CD1c-positive myeloid dendritic cell (primary cell): ENCODE results near the gene C1QC.
A peak's percentile ranks its signal among the peaks of the same experiment; 100 is the strongest.
"Not testable (repeated sequence)": the region's sequence is repeated elsewhere in the genome, so short reads cannot be mapped to it uniquely, and the experiment has no call there.

Experiments used
- DNase-seq: peaks from one replicate; pipeline ENCODE4 v3.0.0-alpha.2; 2016; ENCODE audit errors: extremely low spot score

The C1QC gene

DNA sequence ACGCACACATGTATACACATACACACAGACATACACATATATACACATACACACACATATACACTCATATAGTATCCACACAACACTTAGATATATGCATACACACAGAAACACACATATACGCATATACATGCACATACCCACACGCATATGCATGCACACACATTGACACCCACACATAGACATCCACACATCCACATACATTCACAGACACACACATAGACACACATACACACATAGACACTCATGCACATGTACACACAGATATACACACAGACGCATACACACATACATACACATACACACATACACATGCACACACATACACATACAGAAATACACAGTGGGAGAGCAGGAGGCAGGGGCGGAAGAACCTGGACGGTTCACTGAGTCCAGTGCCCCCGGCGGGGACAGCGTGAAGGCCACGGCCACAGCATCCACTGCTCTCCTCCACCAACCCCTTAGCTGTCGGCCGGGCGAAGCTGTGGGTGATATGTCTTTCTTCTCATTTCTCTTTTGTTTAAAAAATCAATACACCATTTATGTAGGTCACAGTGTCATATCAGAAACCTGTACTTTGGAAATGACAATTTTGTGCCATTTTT lies 6.8 kb downstream of the C1QC start:
- DNase-seq, result no peak

DNA sequence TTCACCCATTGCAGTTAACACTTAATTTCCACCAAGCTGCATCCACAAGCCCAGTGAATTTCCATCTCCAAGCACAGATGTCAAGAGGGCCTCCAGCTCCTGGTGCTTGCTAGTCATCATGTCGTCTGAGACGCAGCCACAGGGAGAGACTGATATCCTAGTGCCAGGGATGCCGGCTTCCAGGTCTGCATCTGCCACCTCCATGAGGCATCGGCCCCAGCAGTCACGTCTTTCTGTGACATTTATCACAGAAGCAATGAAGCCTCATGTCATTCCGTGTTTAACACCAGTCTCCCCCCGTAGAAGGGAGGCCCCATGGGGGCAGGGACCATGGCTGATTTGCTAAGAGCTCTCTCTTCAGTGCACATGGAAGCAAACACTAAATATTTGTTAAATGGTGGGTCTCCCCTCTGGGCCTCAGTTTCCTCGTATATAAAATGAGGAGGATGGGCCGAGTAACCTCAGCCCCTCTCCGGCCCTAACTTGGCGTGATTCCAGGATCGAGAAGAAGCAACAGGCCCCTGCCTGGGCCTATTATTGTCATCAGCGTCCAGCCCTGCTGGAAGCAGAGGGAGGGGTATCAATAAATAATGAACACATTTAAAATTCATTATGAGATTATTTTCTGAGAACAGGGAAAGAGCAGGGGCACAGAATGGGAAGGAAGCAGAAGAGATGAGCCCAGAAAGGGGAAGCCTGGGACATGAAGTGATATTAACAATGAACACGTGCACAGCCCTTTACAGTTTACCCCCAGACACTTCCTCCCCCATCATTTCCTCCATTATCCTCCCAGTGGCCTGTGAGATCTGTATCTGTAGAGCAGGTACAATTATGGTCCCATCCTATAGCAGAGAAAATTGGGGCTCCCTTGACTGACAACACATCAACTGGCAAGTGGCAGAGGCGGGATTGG lies 8.8 kb downstream of the C1QC start:
- DNase-seq, result peak; percentile 48

DNA sequence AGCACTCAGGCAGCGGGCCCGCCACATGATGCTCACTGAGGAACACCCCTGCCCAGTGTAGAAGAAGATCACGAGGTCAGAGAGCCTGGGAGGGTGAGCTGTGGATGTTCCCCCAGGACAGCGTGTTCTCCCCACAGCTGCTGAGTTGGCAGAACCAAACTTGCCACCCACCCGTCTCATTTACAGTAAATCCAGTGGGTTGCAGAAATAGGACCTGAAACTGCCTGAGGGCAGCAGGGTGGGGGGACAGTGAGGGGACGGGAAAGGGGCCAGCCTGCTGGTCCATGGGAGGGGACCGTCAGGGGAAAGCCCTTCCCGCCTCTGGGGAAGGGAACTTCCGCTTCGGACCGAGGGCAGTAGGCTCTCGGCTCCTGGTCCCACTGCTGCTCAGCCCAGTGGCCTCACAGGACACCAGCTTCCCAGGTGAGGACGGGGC lies 9.5 kb downstream of the C1QC start, which contains the start of gene C1QB:
C1QB (plus strand) TSS at position 356 of the 436 bp plus-strand sequence. CDS start 6,227 bp downstream, outside the sequence.
- peak; percentile 73 for DNase-seq

DNA sequence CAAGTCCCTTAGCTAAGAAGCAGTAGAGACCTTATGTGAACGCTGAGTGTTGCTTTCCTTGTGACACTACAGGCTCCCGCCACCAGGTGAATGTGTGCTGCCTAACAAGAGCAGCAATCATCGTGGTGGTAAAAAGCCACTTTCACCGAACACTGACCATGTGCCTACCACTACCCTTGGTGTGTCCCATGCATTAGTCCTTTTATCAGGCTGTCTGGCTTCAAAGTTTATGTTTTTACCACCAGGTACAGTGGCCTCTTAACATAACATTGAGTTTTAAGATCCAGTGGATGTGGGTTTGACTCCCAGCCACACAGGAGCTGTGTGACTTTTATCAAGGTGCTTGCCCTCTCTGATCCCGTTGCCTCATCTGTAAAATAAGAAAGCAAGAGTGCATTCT lies 11.3 kb downstream of the C1QC start:
- DNase-seq, result no peak

DNA sequence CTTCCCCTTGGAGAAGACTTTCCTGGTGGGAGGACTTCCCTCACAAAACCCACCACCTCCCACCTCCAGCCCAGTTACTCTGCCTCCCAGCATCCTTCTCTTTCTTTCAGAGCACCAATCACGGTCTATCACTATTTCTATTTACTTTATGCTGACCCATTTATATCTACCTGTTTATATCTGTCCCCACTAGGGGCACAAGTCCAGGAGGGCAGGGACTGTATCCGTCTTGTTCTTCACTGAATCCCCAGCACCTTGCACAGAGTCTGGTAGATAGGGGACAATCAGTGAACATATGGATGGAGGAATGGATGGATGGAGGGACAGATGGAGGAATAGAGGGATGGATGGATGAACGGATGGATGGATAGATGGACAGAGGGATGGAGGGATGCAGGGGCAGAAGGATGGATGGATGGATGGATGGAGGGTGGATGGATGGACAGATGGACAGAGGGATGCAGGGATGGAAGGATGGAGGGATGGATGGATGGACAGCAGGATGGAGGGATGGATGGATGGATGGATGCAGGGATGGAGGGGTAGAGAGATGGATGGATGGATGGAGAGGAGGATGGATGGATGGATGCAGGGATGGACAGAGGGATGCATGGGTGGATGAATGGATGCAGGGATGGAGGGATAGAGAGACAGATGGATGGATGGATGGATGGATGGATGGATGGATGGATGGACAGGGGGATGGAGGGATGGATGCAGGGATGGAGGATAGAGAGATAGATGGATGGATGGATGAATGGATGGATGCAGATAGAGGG lies 15.1 kb downstream of the C1QC start:
- DNase-seq, result no peak

DNA sequence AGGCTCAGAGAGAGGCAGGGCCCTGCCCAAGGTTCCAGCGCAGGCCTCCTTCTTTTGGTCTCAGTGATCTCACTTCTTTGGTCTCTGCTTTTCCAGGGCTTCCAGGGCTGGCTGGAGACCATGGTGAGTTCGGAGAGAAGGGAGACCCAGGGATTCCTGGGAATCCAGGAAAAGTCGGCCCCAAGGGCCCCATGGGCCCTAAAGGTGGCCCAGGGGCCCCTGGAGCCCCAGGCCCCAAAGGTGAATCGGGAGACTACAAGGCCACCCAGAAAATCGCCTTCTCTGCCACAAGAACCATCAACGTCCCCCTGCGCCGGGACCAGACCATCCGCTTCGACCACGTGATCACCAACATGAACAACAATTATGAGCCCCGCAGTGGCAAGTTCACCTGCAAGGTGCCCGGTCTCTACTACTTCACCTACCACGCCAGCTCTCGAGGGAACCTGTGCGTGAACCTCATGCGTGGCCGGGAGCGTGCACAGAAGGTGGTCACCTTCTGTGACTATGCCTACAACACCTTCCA lies 17.3 kb downstream of the C1QC start:
- DNase-seq, result no peak

DNA sequence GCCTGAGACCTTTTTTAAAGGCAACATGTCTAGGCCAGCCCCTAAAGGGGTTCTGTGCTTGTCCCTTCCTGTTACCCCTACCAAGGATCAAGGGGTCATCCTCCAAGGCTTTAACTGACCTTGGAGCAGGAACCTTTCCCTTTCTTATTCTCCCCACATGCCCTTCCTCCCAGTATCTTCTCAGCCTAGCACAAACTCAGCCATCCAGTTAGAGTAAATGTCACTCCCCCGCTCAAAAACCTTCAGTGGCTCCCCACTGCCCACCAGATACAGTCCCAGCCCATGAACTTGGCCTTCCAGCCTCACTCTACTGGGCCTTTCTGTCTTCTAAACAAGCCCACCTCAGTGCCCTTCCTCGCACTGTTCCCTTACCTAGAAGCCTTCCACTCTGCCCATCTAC lies 18.4 kb downstream of the C1QC start:
- no peak for DNase-seq

DNA sequence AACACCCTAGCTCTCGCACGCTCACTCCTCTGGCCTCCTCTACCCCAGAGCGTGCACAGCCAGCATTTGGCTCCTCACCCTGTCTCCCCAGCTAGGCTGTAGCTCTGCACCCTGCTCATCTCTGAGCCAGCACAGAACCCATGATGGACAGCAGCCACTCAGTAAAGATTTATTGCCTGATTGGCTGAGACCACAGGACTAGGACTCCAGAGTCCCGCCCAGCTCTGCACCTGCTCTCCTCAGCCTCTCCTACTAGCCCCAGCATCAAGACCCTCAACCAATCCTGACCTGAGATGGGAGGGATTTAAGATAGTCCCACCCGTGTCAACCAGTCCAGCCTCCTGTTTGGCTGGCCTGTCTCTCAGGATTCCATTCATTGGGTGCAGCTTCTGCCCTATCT lies 18.9 kb downstream of the C1QC start:
- DNase-seq, result peak; percentile 26

DNA sequence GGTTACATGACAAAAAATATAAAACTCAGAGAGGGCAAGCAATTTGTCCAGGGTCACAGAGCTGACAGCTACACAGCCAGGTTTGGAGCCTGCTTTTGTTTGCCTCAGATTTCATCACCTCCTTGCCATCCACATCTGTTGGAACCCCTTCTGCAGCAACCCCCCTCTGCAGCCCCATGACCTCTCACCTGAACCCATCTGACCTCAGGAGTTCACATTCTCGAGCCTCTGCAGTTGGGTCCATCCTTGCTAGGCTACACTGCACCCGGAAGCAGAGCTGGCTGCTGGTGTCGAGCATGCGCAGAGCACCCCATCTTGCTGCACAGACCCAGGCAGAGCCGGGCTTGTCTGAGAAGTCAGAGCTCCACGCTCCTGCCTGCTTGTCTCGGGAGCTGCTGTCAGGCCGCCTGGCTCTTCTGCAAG lies 19.6 kb downstream of the C1QC start:
- DNase-seq, result no peak

DNA sequence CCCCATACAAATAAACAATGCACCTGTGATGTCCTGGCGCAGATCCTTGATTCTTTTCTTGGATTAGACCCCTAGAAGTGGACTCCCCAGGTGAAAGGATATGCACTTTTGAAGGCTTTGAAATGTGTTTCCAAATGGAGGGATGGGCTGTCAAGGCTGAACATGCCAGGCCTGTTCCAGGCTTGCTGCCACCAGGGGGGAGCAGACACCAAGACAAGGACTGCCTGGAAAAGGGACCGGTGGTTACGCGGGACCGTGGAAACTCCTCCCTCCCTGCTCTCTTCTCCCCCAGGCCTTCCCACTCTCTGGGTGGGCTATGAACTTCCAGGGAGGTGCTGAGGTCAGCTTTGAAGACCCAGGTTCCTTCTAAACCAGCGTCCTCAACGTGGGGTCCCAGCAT lies 22.3 kb downstream of the C1QC start:
- DNase-seq, result no peak

DNA sequence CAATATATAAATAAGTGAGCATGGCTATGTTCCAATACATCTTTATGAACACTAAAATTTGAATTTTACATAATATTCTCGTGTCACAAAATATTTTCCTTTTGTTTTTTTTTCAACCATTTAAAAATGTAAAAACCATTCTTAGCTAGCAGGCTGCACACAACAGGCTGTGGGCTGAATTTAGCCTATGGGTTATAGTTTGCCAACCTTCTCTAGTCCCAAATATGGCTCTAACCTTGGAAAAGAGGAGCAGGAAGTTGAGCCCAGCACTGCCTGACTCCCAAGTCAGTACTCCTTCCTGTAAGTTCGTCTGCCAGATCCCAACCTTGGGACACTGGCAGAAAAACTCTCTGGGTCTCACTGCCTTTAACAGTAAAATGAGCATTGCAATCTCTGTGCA lies 23.0 kb downstream of the C1QC start:
- no peak for DNase-seq

DNA sequence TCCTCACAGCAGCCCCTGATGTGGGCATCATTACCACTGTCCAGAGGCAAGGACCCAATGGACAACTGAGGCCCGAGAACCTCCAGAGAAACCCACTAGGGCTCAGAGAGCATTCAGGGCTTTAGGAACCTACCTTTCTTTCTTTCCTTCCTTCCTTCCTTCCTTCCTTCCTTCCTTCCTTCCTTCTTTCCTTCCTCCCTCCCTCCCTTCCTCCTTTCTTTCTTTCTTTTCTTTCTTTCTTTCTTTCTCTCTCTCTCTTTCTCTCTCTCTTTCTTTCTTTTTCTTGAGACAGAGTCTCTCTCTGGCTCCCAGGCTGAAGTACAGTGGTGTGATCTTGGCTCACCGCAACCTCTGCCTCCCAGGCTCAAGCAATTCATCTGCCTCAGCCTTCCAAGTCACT lies 25.4 kb downstream of the C1QC start:
- not testable (repeated sequence) for DNase-seq

DNA sequence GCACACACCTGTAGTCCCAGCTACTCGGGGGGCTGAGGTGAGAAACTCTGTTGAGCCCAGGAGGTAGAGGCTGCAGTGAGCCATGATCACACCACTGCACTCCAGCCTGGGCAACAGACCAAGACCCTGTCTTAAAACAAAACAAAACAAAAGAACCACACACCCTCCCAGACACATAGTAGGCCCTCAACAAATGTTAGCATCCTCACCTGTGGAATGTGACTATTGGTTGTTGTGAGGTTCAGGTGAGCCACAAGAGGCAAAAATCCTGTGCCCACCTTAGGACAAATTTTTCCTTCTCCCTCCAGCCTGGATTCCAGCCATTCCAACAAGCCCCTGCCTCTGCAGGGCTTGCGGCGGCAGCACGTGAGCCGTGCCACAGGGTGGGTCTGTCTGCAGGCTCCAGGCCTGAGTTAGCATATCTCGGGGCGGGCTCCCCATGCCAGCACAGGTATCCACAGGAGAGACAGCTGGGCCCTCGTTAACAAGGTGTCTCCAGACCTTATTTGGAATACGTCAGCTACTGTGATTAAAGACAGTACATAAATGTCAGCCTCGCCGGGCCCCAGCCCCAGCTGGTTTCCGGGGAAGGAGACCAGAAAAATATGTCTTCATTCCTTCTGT lies 27.0 kb downstream of the C1QC start:
- no peak for DNase-seq

DNA sequence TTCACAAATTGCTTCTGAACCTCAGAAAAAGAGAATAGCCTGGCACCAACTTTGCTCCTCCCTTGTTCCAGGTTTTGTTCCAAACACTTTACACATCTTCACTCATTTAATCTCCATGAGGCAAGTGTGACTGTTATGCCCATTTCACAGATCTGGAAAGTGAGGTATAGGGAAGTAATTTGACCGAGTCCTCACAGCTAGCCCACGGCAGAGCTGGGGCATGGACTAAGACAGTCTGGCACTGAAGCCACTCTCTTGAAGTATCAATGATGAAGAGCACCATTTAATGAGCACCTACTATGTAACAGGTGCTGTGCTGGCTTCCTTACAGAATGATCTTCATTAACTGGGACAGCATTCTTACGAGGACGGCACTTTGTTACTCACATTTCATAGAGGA lies 28.6 kb downstream of the C1QC start:
- no peak for DNase-seq

DNA sequence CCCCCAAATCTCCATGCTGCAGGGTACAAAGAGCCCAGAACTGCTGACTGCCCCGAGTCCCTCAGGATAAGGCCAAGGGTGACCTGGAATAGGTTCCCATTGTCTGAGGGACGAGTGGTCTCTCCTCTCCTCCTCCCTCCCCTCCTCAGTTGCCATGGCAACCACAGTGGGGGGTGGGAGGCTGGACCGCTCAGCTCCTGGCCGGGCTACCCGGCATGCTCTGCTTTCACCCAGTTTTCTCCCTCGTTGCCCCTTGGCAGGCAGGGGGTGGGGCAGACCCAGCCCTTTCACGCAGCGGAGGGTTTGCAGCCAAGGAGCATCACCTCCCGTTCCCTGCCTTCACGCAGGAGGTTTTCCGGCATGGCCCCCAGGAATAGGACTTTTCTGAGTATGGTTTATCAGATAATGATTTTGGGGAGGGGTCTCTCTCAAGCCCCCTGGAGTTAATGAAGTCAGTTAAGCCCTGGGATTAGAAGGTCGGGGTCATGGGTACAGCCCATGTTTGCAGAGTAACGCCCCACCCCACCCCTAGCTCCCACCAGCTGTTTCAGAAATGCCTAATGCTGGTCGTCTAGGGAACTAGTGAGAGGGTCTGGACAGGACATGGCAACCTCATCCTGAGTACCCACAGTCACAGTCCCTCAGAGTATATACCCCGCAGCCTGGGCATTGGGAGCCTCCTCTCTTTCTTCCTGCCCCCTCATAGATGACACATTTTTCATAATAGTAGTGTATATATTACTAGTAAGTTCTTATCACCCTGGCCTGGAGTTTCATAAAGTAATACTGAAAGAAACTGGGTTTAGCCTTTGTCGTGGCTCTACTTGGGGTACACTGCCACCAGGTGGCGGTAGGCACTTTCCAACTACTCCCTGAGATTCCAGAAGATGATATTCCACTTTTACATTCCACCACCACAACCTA lies 30.3 kb downstream of the C1QC start:
- DNase-seq, result peak; percentile 59

DNA sequence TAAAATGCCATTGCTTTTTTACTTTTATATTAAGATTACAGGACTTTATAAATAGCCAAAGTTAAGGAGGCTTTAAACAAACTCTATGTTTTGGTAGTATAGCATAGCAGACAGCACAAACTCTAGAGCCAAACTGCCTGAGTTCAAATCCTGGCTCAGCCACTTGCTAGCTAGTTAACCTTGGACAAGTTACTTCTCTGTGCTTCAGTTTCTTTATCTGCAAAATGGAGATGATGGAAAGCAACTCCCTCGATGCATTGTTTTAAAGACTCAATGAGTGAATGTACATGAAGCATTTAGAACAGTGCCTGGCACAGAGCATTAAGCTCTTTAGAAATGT lies 30.9 kb downstream of the C1QC start:
- DNase-seq, result no peak

DNA sequence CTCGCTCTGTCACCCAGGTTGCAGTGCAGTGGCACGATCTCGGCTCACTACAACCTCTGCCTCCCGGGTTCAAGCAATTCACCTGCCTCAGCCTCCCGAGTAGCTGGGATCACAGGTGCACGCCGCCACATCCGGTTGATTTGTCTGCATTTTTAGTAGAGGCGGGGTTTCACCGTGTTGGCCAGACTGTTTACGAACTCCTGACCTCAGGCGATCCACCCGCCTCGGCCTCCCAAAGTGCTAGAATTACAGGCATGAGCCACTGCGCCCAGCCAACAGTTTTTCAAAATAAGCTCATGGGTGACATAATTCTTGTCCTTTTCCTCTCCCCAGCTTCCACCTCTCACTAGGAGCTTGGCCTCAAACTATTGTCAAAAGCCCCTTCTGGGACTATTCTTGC lies 32.7 kb downstream of the C1QC start:
- not testable (repeated sequence) for DNase-seq

DNA sequence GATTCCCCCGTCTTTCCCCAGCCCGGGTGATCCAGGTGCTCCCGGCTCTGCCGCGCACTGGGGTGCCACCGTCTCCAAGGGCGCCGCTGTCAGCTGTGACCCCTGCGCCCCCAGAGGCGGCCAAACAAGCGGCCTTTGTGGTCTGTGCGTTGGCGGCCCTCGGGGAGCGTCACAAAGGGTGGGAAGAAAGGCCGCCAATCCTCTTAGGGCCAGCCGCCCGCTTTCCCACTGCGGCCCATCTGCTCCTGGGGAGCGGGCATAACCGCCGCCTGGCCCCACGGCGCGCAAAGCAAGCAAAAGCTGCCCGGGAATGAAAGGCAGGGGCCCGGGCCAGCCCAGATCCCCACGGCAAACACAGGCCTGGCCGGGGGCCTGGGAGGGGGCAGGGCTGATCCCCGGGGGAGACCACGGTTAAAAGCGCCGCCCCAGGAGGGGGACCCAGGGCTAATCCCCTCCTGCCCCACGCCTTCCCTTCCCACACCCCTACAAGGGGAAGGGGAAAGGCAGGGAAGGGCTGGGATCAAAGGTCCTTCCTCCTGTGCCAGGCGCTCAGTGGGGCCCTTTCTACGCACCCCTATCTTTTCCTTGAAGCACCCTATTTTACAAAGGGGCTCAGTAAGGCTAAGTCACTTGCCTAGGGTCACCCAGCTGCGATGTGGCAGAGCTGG lies 33.6 kb downstream of the C1QC start:
- DNase-seq, result no peak

DNA sequence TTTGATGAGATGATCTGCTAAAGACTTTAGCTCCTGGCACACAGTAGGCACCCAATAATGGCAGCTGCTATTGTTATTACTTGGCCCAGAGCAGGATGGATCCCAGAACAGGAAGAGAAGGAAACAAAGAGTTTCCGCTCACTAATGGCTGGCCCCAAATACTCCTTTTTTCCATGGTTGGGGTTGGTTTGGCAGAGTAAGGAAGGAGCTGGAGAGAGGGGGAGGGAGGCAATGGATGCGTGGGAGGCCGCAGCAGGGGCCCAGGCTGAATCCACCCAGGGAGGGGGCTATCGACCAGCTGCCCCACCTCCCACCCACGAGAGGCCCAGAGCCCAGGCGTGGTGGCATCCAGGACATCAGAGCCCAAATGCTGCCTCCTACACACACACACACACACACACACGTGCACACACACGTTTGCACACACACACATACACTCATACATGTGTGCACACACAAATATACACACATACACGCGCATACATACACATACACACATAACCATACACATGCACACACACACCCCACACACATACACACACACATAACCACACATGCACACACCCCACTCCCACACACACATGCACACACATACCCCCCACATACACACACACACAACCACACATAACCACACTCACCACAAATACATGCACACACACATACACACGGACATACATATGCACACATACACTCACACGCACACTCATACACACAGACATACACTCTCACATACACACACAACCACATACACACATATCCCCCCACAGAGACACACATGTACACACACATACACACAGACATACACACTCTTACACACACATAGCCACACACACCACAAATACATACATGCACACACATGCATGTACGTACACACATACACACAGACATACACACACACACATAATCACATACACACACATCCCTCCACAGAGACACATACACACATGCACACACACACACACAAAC lies 34.8 kb downstream of the C1QC start:
- no peak for DNase-seq
